Brain microvascular endothelial cell (primary cell): Measurements from ENCODE around the gene AATK.
"Not testable (repeated sequence)": the region's sequence is repeated elsewhere in the genome, so short reads cannot be mapped to it uniquely, and the experiment has no call there.

Source experiments
- DNase-seq: peaks from one replicate; pipeline ENCODE4 v3.0.0-alpha.2; 2020
- H3K27ac ChIP-seq: fragments of 250-450 bp; sonication (Bioruptor Pico); 2 replicates; pipeline ENCODE4 v1.5.1; 2020; ENCODE audit warnings: mild to moderate bottlenecking, moderate library complexity
- H3K27me3 ChIP-seq: fragments of 250-450 bp; sonication (Bioruptor Pico); replicated peaks from 2 replicates; pipeline ENCODE4 v1.5.1; 2020; ENCODE audit warnings: mild to moderate bottlenecking
- H3K36me3 ChIP-seq: fragments of 250-450 bp; sonication (Bioruptor Pico); replicated peaks from 2 replicates; pipeline ENCODE4 v1.5.1; 2020; ENCODE audit warnings: mild to moderate bottlenecking
- H3K4me3 ChIP-seq: 2 replicates; pipeline ENCODE4 v1.5.1; 2011; ENCODE audit warnings: low read depth, mild to moderate bottlenecking, control low read depth, low read length, moderate library complexity
- CTCF ChIP-seq: IDR thresholded peaks from 2 replicates; pipeline ENCODE4 v1.5.1; 2011; ENCODE audit warnings: low read depth, mild to moderate bottlenecking, moderate library complexity, low read length, control low read depth, inconsistent platforms; ENCODE audit errors: missing control alignments
- in situ Hi-C: cut with HindIII; loops from 2 replicates; pipeline ENCODE4 v1.10.0; 2017; ENCODE audit warnings: low sequenced_read_pairs, low pct_ligation_motif_present

Gene AATK

DNA sequence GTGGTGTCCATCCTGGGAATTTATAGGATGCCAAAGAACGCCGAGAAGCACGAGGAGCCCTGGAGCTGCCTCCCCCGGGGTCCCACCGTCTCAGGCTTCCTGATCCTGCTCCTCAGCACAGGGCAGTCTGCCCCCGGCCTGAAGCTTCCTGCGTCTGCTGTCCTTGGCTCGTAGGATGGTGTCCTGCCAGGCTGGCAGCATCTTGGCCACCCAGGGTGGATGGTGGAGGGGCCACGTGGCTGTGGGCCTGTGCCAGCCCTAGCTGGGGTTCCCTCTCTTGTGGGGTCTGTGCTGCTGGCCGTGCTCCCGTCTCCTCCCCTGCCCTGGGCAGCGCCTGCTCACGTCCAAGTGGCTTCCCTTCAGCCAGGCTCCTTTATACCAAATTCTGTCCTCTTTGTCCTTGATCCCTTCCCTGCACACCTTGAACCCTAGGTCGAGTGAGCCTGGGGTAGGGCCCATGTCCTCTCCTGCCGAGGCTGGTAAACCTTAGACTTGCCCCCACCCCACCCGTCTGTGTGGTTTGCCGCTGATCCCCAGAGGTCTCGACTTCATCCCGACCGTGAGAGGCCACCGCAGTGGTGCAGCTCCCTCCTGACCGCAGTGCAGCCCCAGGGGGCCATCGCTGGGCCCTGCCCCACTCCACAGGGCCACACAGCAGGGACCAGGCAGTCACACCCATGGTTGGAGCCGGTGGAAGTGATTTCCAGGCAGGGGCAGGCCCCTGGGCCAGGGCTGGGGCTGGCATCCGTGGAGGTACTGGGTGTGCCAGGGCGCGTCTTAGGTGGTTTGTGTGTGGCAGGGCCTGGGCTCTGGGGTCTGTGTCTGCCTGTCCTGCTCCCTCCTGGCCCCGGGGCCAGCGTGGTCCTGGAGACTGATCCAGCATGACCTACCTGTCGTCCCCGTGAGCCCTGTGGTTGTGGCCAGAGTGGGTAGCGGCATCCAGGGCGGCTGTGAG is 84.5 kb downstream of the AATK start:
- TF ChIP-seq CTCF: no peak
- H3K27me3 ChIP-seq: no peaks in the 10 kb centered on the region
- no peak overlapping the region for H3K4me3 ChIP-seq
- H3K27ac ChIP-seq: no peak overlapping the region
- in situ Hi-C loops: no loop called here
- DNase-seq: no peak
- peaks cover 1% of the 10 kb centered on the region for H3K36me3 ChIP-seq

- H3K4me3 ChIP-seq: no peak overlapping the region
- H3K36me3 ChIP-seq: no peaks in the 10 kb centered on the region
- no peak for DNase-seq
- TF ChIP-seq CTCF: no peak
- in situ Hi-C loops: no loop called here
- no peaks in the 10 kb centered on the region for H3K27me3 ChIP-seq
- H3K27ac ChIP-seq: no peak overlapping the region
Measured at GRCh38 chr17:81080019-81080418, 86.0 kb downstream of the AATK start.

DNA sequence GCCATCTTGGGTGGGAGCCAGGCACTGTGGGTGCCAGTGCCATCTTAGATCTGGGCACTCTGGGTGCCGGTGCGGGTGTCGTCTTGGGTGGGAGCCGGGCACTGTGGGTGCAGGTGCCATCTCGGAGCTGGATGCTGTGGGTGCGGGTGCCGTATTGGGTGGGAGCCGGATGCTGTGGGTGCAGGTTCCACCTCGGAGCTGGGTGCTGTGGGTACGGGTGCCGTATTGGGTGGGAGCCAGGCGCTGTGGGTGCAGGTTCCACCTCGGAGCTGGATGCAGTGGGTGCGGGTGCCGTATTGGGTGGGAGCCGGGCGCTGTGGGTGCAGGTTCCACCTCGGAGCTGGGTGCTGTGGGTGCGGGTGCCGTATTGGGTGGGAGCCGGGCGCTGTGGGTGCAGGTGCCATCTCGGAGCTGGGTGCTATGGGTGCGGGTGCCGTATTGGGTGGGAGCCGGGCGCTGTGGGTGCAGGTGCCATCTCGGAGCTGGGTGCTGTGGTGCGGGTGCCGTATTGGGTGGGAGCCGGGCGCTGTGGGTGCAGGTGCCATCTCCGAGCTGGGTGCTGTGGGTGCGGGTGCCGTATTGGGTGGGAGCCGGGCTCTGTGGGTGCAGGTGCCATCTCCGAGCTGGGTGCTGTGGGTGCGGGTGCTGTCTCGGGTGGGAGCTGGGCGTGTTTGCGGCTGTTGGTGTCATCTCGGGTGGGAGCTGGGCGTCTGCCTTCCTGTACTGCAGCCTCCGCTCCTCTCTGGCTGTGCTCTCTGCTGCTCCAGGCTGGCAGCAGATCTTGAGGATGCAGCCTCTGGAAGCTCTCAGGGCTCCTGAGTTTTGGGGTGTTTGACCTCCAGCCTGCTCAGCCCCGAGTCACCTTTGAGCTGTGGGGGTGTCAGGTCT is 87.8 kb downstream of the AATK start:
- in situ Hi-C loops, H3K36me3 ChIP-seq, H3K4me3 ChIP-seq, H3K27me3 ChIP-seq, DNase-seq, H3K27ac ChIP-seq: not testable (repeated sequence)

DNA sequence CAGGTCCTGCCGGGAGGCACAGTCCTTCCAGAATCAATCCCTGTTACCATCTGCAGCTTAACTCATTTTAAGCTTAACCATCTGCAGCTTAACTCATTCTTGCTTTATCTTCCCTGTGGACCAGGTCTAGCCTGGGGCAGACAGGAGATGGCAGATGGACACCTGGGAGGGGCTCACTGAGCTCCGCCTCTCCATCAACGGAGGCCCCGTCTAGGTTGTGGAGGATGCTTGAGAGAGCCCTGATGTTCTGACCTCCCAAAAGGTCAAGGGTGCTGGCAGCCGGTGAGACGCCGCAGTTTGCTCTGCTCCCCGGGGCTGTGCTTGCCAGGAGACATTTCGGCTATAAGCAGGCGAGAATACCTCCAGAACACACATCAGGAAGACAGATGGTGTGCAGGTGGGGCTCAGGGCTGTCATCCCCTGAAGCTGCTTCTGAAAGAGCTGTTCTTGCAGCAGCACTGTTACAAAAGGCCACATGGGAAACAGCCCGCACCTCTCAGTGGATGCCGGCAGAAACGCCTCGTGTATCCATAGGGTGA is 89.8 kb downstream of the AATK start:
- Histone ChIP-seq H3K27me3 (no peaks in the 10 kb centered on the region), H3K27ac (no peak overlapping the region), H3K36me3 (no peaks in the 10 kb centered on the region), H3K4me3 (no peak overlapping the region)
- DNase-seq: no peak
- no peak for TF ChIP-seq CTCF
- in situ Hi-C loops: no loop called here

GRCh38 chr17:81075307-81075706 is 90.7 kb downstream of the AATK start:
- H3K27ac ChIP-seq: no peak overlapping the region
- no peaks in the 10 kb centered on the region for H3K27me3 ChIP-seq
- in situ Hi-C loops: no loop called here
- TF ChIP-seq CTCF: no peak
- no peak for DNase-seq
- no peak overlapping the region for H3K4me3 ChIP-seq
- H3K36me3 ChIP-seq: no peaks in the 10 kb centered on the region

DNA sequence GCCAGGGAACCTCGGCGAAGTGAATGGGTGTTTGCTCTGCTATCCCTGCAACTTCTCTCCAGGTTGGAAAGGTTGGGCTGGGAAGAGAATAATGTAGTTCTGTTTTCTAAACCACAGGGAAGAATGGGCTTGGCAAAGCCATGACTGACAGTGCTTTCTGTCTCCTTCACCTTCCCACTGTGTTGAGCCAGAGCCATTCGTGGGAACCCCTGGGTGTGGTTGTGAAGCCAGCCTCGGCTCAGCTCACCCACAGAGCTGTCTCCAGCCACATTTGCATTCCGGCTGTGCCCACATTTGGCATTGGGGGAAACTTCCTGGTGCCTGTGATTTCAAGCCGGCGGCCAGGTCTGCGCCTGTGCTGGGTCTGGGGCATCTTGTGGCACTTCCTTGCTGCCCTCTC is 91.1 kb downstream of the AATK start:
- H3K36me3 ChIP-seq: no peaks in the 10 kb centered on the region

More for the DNA sequence above, 91.1 kb downstream of the AATK start:
- in situ Hi-C loops: no loop called here
- Histone ChIP-seq H3K27ac (no peak overlapping the region), H3K27me3 (no peaks in the 10 kb centered on the region), H3K4me3 (no peak overlapping the region)
- no peak for DNase-seq
- no peak for TF ChIP-seq CTCF
